Endothelial cell of umbilical vein (primary cell): ENCODE measurements around the gene CCNJL. TPM values are rescaled to one million over a fixed set of nuclear protein-coding genes. Genes with fewer than 3 reads are reported as not detected.

ENCODE experiments used
- BruUV-seq: library from RNA; stranded (reverse); fragments of 400-500 nt; replicated peaks from 2 replicates; lab custom pipeline; 2021; lab: Mats Ljungman, UMichigan
- CTCF ChIA-PET: fragments of 300-600, 350-600 bp; sonication (Branson Sonifier 250); formaldehyde crosslinking; loops from one replicate; lab custom pipeline; 2021; ENCODE audit warnings: antibody characterized with exemption, inconsistent platforms; lab: Charles Lee
- POLR2A ChIA-PET: fragments of 300-600, 350-600 bp; sonication (Branson Sonifier 250); formaldehyde crosslinking; loops from one replicate; lab custom pipeline; 2021; ENCODE audit warnings: antibody characterized with exemption, inconsistent platforms; lab: Charles Lee
- DNase-seq: peaks from one replicate; pipeline ENCODE4 v3.0.0-alpha.2; 2011; ENCODE audit warnings: low read depth, low spot score
- FAIRE-seq: peaks from 2 replicates; lab custom pipeline; 2011; peaks lifted over from hg19 to GRCh38; lab: Jason Lieb, UNC
- H2AFZ ChIP-seq: 2 replicates; pipeline ENCODE4 v1.6.0; 2012; ENCODE audit warnings: low read depth, low read length, control low read depth, inconsistent platforms
- H3K27ac ChIP-seq: 2 replicates; pipeline ENCODE4 v1.5.1; 2011; ENCODE audit warnings: low read depth, mild to moderate bottlenecking, control low read depth, low read length, moderate library complexity; ENCODE audit not compliant: insufficient read depth
- H3K27me3 ChIP-seq, 2 experiments: 2 replicates each; pipeline versions ENCODE4 v1.6.0 to v1.6.1; 2011; ENCODE audit warnings: low read length in 2 of 2, mixed read lengths in 1 of 2; ENCODE audit not compliant: control insufficient read depth in 2 of 2, insufficient read depth in 2 of 2
- H3K36me3 ChIP-seq, 2 experiments: 2 replicates in 1 of 2; 3 replicates in 1 of 2; pipeline ENCODE4 v1.5.1; 2011; ENCODE audit warnings: low read length in 2 of 2, mild to moderate bottlenecking in 1 of 2, moderate library complexity in 1 of 2; ENCODE audit not compliant: control insufficient read depth in 2 of 2, insufficient read depth in 2 of 2; ENCODE audit errors: extremely low read depth in 1 of 2
- H3K4me1 ChIP-seq: 3 replicates; pipeline ENCODE4 v1.5.1; 2011; ENCODE audit warnings: mild to moderate bottlenecking, low read length; ENCODE audit not compliant: control insufficient read depth, insufficient read depth; ENCODE audit errors: extremely low read depth
- H3K4me2 ChIP-seq: 2 replicates; pipeline ENCODE4 v1.6.1; 2011; ENCODE audit warnings: low read length, control low read depth, mixed read lengths; ENCODE audit not compliant: insufficient read depth
- H3K4me3 ChIP-seq, 3 experiments: fragments of 200-600 bp in 1 of 3; sonication (generic), shearing (Covaris generic) in 1 of 3; replicated peaks in 1 of 3; 2 replicates each; pipeline ENCODE4 v1.5.1; 2011 to 2016; ENCODE audit warnings: control low read depth in 3 of 3, low read length in 3 of 3, mild to moderate bottlenecking in 2 of 3, inconsistent platforms in 1 of 3, low read depth in 1 of 3, moderate library complexity in 1 of 3; ENCODE audit not compliant: insufficient read depth in 1 of 3
- H3K79me2 ChIP-seq: 2 replicates; pipeline ENCODE4 v1.6.0; 2012; ENCODE audit warnings: low read length, inconsistent platforms; ENCODE audit not compliant: control insufficient read depth, insufficient read depth
- H3K9ac ChIP-seq: replicated peaks from 2 replicates; pipeline ENCODE3; 2011; ENCODE audit warnings: low read length, control low read depth; ENCODE audit not compliant: insufficient read depth; ENCODE audit errors: extremely low read depth
- H3K9me1 ChIP-seq: replicated peaks from 3 replicates; pipeline ENCODE4 v1.6.0; 2011; ENCODE audit warnings: mild to moderate bottlenecking, low read length; ENCODE audit not compliant: control insufficient read depth, insufficient read depth; ENCODE audit errors: extremely low read depth
- H3K9me3 ChIP-seq: replicated peaks from 2 replicates; pipeline ENCODE4 v1.5.1; 2012; ENCODE audit warnings: low read length, inconsistent platforms; ENCODE audit not compliant: control insufficient read depth, insufficient read depth
- H4K20me1 ChIP-seq: replicated peaks from 2 replicates; pipeline ENCODE3; 2011; ENCODE audit warnings: mild to moderate bottlenecking, low read length; ENCODE audit not compliant: control insufficient read depth, insufficient read depth; ENCODE audit errors: extremely low read depth
- CTCF ChIP-seq, 2 donors: IDR thresholded peaks; 1 replicate in 1 of 2; 2 replicates in 1 of 2; pipeline ENCODE4 v1.5.1; 2011; ENCODE audit warnings: low read length in 2 of 2, mild to moderate bottlenecking in 2 of 2, moderate library complexity in 2 of 2, control low read depth in 1 of 2, inconsistent platforms in 1 of 2, low read depth in 1 of 2; ENCODE audit not compliant: insufficient read depth in 1 of 2; ENCODE audit errors: extremely low read depth in 1 of 2
- EZH2 ChIP-seq: IDR thresholded peaks from 2 replicates; pipeline ENCODE4 v1.6.1; 2012; ENCODE audit warnings: borderline replicate concordance, low read depth, mild to moderate bottlenecking, moderate library complexity, low read length, inconsistent platforms; ENCODE audit not compliant: severe bottlenecking
- FOS ChIP-seq: IDR thresholded peaks from 2 replicates; pipeline ENCODE4 v1.6.1; 2011; ENCODE audit warnings: mild to moderate bottlenecking, low read length, moderate library complexity, borderline replicate concordance; ENCODE audit not compliant: insufficient read depth
- GATA2 ChIP-seq: IDR thresholded peaks from 2 replicates; pipeline ENCODE4 v1.7.0; 2011; ENCODE audit warnings: low read depth, mild to moderate bottlenecking, moderate library complexity, mixed read lengths, low read length; ENCODE audit not compliant: insufficient read length, insufficient read depth
- JUN ChIP-seq: IDR thresholded peaks from 2 replicates; pipeline ENCODE4 v1.6.1; 2011; ENCODE audit warnings: borderline replicate concordance, low read depth; ENCODE audit not compliant: insufficient read length, insufficient read depth
- MYC ChIP-seq: IDR thresholded peaks from one replicate; pipeline ENCODE4 v1.6.1; 2011; ENCODE audit warnings: mild to moderate bottlenecking, low read depth, low read length
- POLR2A ChIP-seq: IDR thresholded peaks from 2 replicates; pipeline ENCODE4 v1.6.1; 2012; ENCODE audit warnings: low read depth, mild to moderate bottlenecking, control low read depth, low read length
- POLR2AphosphoS5 ChIP-seq: IDR thresholded peaks from 2 replicates; pipeline ENCODE4 v1.6.1; 2012; ENCODE audit warnings: low read depth, mild to moderate bottlenecking, control low read depth, low read length, moderate library complexity; ENCODE audit not compliant: insufficient read depth
- dilution Hi-C: fragments of 300-500 bp; cut with MboI; formaldehyde crosslinking; loops from one replicate; pipeline ENCODE4 v1.15.0; 2019; ENCODE audit warnings: low sequenced_read_pairs; ENCODE audit not compliant: extremely low pct_ligation_motif_present
- intact Hi-C: fragments of 100-400 bp; cut with micrococcal nuclease; formaldehyde crosslinking; loops from one replicate; pipeline ENCODE4 v1.10.0; 2022
- polyA plus RNA-seq, 4 experiments: library from polyadenylated mRNA; depleted of rRNA in 3 of 4; stranded (reverse) in 3 of 4; unstranded in 1 of 4; fragments of >200 nt; gene quantifications; 2 replicates each; pipeline versions ENCODE4 v1.2.1 to v1.2.3, GENCODE V29; 2011 to 2012; ENCODE audit warnings: missing spikeins in 1 of 4
- total RNA-seq: library from RNA; stranded (reverse); gene quantifications from 2 replicates; pipeline ENCODE4 v1.2.3, GENCODE V29; 2021
- TF ChIP-seq, protein P1 (sequence below): IDR thresholded peaks from 2 replicates; pipeline ENCODE4 v1.6.1; 2011; ENCODE audit not compliant: insufficient read depth, insufficient read length

CCNJL gene
- total and polyA plus RNA-seq, 2 donors (not counting 3 experiments of a cell fraction or from before 2014, with no cell fraction given), result 20.0 to 21.3 TPM

DNA sequence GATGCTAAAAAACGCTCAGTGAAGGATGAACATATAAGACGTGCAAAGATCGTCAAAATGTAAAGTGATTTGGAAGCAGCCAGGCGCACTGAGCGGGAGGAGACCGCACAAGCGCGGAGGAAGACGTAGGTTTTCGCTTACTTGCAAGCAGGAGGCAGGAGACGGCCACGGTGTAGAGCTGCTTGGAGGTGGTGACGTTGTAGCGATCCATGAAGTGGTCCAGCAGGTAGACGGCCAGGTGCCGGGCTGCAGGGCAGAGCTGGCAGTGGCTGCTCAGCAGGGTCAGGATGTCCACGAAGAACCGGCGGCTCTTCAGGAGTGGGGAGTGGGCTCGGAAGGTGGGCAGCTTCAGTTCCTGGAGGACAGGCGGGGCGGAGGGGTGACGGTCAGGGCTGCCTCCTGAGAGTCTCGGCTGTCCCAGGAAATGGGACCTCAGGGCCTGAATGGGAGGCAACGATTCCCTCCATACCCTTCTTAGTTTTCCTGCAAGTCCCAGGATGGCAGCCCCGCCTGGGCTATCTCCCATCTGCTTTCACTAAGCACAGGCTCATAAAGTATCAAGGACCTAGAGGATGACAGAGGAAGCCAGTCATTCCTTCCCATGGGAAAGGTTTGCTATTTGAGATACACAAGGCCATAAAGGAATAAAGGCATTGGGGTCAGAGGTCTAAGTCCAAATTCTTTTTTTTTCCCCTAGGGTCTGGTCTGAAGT, 31.8 kb downstream of the CCNJL start:
- no peak for FAIRE-seq
- Histone ChIP-seq H3K27ac (no peak overlapping the region), H3K79me2 (peaks cover 4% of the 10 kb centered on the region), H3K4me1 (peaks cover 11% of the 10 kb centered on the region), H3K27me3 (no peaks in the 10 kb centered on the region), H4K20me1 (no peaks in the 10 kb centered on the region), H2AFZ (no peak overlapping the region), H3K36me3 (peaks cover 9% of the 10 kb centered on the region in 2 experiments), H3K9me3 (no peaks in the 10 kb centered on the region), H3K9ac (no peak overlapping the region), H3K9me1 (no peaks in the 10 kb centered on the region), H3K4me2 (no peak overlapping the region), H3K4me3 (no peak overlapping the region)
- intact Hi-C loops, result no loop called here
- ChIA-PET CTCF (no interaction called here), POLR2A (no interaction called here)
- dilution Hi-C loops, result no loop called here
- TF ChIP-seq FOS (no peak), MYC (no peak)
- no peak for DNase-seq
- no TSS peak for BruUV-seq

- no TSS peak for BruUV-seq
- Histone ChIP-seq H3K9me1 (no peaks in the 10 kb centered on the region), H3K36me3 (peaks cover 9% of the 10 kb centered on the region in 2 experiments), H4K20me1 (no peaks in the 10 kb centered on the region), H3K4me2 (no peak overlapping the region), H3K9me3 (no peaks in the 10 kb centered on the region), H3K27me3 (no peaks in the 10 kb centered on the region), H3K79me2 (peaks cover 4% of the 10 kb centered on the region), H3K4me1 (peaks cover 21% of the 10 kb centered on the region), H3K27ac (no peak overlapping the region), H3K4me3 (no peak overlapping the region), H2AFZ (no peak overlapping the region), H3K9ac (no peak overlapping the region)
- DNase-seq, result no peak
- TF ChIP-seq JUN (no peak), MYC (no peak), EZH2 (no peak), GATA2 (no peak), POLR2A (no peak), CTCF (IDR thresholded peaks at IDR 0.05; ENCODE audit: extremely low read depth in 1 of 2, insufficient read depth in 1 of 2, low read depth in 1 of 2, low read length in 2 of 2) (no peak), POLR2AphosphoS5 (no peak), FOS (no peak)
- TF ChIP-seq, protein P1, sequence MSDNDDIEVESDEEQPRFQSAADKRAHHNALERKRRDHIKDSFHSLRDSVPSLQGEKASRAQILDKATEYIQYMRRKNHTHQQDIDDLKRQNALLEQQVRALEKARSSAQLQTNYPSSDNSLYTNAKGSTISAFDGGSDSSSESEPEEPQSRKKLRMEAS, result no peak
- intact Hi-C loops (no loop called here), dilution Hi-C loops (no loop called here)
- FAIRE-seq, result no peak
- ChIA-PET POLR2A (no interaction called here), CTCF (no interaction called here)
These were observed 34.0 kb downstream of the CCNJL start for GRCh38 chr5:160278343-160278742.
